ENCODE measurements around the gene C1QL4.
A peak's percentile ranks its signal among the peaks of the same experiment; 100 is the strongest.
"Not testable (repeated sequence)": the region's sequence is repeated elsewhere in the genome, so short reads cannot be mapped to it uniquely, and the experiment has no call there.

C1QL4 gene

DNA sequence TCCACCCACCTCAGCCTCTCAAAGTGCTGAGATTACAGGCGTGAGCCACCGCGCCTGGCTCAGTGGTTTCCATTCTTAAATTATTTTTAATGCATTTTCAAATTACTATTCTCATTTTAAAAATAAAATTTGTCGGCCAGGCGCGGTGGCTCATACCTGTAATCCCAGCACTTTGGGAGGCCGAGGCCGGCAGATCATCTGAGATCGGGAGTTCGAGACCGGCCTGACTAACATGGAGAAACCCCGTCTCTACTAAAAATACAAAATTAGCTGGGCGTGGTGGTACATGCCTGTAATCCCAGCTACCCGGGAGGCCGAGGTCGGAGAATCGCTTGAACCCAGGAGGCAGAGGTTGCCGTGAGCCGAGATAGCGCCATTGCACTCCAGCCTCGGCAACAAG lies 3.2 kb downstream of the C1QL4 start:
- DNase-seq (ENCODE audit: low spot score): not testable (repeated sequence)

DNA sequence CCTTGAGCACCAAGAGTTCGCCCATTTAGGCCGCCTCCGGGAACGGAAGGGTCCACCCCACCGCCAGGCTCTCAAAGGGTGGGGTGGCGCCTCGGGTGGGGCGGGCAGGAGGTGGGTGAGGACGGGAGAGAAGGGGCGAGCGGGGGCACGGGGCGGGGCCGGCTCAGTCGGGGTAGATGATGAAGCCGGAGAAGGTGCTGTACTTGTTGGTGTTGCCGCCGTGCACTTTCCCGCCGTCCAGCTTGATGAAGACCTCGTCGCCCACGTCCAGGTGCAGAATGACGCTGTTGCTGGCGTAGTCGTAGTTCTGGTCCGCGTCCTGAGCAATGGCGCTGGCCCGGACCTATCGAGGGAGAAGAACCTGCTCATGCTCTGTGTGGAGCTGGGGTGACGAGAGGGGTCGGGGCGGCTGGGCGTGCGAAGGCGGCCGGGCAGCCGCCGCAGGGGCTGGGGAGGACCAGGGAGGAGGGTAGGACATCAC lies 4.1 kb downstream of the C1QL4 start:
- DNase-seq (ENCODE audit: low spot score): no peak

DNA sequence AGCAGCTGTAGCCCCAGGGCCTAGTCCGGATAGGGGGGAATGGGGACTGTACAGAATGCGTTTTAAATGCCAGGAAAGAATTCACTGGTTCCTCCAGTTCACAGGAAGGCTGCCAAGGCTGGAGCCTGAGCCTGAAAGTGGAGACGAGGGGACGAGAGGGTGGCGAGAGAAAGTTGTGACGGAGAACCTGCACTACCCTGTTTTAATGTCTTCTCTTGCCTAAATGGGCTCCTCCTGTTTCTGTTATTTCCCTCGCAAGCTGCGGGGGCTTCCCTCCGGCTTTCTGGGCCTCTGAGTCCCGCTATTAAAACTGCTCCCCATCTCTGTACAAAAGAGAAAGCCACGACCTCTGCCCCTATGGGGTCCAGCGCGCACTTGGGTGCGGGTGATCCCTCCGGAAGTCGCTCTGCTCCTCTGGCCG lies 4.5 kb downstream of the C1QL4 start:
- DNase-seq (ENCODE audit: low spot score): no peak

DNA sequence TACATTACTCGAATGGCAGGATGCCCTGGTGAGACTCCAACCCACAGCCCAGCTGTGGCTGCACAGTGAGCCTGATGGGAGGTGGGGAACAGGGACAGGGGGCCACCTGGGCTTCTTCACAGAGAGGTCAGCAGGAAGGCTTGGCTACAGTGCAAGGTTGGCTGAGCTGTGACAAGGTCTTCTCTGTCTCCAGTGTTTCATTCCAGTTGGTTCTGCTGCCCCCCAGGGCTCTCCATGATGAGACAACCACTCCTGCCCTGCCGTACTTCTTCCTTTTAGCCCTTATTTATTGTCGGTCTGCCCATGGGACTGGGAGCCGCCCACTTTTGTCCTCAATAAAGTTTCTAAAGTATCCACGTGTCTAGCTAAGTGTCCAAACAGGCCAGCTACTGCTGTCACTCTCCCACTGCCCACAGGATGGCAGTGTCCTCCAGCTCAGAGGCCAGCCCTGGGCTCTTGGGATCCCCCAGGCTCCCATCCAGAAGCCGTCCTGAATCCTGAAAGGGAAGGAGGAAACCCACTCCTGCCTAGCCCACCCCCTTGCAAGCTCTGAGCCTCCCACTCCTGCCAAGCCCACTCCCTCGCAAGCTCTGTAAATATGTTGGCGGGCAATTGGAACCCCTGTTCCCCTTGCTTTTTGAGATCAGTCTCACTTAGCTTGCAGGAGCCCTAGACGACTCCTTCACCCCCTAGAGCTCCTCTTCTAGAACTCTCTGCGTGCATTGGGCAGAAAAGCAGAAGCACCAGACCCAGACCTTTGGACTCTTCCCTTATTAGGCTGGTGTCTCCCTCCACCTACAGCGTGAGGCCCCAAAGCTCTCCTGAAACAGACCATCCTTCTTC lies 5.4 kb downstream of the C1QL4 start:
- no peak for DNase-seq (ENCODE audit: low spot score)

DNA sequence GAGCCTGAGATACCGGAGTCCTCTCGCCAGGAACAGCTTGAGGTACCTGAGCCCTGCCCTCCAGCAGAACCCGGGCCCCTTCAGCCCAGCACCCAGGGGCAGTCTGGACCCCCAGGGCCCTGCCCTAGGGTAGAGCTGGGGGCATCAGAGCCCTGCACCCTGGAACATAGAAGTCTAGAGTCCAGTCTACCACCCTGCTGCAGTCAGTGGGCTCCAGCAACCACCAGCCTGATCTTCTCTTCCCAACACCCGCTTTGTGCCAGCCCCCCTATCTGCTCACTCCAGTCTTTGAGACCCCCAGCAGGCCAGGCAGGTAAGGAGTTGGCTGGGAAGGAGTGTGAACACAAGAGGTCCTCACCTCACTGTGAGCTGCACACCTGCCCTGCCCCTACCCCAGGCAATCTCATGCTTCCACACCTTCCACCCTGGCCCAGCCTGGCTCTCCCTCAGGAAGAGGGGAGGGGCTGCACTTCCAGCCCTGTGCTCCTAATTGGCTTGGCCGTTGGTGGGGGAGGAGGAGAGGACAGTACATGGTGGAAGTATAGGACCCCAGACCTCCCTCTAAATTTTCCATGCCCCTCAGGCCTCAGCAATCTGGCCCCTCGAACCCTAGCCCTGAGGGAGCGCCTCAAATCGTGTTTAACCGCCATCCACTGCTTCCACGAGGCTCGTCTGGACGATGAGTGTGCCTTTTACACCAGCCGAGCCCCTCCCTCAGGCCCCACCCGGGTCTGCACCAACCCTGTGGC lies 6.2 kb downstream of the C1QL4 start:
- DNase-seq (ENCODE audit: low spot score): no peak

DNA sequence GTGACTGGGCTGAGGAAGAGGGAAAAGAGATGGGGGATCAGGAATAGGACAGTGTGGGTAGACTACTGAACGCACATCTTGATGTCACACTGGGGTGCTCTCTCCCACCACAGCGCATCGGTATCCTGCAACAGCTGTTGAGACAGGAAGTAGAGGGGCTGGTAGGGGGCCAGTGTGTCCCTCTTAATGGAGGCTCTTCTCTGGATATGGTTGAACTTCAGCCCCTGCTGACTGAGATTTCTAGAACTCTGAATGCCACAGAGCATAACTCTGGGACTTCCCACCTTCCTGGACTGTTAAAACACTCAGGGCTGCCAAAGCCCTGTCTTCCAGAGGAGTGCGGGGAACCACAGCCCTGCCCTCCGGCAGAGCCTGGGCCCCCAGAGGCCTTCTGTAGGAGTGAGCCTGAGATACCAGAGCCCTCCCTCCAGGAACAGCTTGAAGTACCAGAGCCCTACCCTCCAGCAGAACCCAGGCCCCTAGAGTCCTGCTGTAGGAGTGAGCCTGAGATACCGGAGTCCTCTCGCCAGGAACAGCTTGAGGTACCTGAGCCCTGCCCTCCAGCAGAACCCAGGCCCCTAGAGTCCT lies 6.9 kb downstream of the C1QL4 start:
- DNase-seq (ENCODE audit: low spot score): no peak

DNA sequence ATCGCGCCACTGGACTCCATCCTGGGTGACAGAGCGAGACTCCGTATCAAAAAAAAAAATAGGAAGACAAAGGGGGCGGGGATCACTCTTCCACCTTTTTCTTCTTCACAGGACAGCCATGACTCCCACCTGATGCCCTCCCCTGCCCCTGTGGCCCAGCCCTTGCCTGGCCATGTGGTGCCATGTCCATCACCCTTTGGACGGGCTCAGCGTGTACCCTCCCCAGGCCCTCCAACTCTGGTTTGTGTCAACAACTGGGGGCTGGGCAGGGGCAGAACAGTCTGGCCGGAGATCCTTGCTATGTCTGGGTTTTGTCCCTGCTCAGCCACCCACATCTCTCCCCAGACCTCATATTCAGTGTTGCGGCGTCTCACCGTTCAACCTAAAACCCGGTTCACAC lies 8.2 kb downstream of the C1QL4 start:
- DNase-seq (ENCODE audit: low spot score): no peak

DNA sequence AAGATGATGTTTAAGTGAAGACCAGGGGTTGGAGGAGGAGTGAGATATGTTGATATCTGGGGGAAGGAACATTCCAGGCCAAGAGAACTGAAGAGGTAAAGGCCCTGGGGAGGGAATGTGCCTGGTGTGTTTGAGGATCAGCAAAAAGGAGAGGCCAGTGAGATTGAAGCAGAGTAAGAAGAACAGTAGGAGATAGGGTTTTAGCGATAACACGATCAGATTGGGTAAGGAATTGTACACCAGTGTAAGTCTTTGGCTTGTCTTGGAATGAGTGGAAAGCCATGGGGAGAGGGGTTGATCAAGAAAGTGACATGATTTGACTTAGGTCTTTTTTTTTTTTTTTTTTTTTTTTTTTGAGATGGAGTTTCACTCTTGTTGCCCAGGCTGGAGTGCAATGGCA lies 9.1 kb downstream of the C1QL4 start:
- DNase-seq (ENCODE audit: low spot score): no peak

DNA sequence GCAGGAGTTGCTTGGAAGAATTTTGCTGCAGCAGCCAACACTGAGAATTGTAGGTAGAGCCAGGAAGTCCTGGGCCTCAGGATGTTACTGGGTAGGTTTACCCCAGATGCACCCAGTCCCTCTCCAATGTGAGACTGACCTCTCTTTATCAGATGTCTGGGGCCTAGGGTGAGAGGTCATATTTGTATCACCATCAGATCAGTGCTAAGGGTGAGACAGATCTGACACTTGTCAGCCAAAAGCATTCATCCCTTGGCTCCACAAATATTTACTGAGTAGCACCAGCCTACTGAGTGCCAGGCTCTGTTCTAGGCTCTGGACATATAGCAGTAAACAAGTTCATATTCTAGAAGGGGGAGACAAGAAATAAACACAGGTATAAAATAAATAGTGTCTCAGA lies 9.6 kb downstream of the C1QL4 start:
- no peak for DNase-seq (ENCODE audit: low spot score)

DNA sequence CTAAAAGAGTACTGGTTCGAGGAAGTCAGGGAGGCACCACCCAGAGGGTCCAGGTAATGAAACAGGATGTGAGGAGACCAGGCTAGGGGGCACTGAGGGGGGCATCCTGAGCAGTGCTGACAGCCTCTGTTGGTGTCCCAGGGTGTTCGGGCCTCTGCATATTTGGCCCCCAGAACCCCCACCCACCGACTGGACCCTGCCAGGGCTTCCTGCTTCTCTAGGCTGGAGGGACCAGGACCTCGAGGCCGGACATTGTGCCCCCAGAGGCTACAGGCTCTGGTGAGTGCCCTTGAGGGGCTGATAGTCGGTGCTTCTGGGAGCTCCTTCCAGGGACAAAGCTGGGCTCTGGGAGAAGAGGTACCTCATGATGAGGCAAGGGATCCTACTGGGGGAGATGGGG lies 11.4 kb downstream of the C1QL4 start:
- DNase-seq (ENCODE audit: low spot score): no peak

DNA sequence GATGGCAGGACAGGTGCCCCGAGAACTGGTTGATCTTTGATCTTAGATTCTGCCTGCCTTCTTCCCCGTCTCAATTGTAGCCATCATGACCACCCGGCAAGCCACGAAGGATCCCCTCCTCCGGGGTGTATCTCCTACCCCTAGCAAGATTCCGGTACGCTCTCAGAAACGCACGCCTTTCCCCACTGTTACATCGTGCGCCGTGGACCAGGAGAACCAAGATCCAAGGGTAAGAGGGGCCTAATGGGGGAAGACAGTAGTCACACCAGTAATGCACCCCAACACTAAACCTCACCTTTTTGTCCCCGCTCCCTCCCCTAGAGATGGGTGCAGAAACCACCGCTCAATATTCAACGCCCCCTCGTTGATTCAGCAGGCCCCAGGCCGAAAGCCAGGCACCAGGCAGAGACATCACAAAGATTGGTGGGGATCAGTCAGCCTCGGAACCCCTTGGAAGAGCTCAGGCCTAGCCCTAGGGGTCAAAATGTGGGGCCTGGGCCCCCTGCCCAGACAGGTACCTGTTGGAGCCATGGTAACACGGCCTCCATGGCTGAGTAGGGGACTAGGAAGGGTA lies 13.4 kb downstream of the C1QL4 start:
- no peak for DNase-seq (ENCODE audit: low spot score)

DNA sequence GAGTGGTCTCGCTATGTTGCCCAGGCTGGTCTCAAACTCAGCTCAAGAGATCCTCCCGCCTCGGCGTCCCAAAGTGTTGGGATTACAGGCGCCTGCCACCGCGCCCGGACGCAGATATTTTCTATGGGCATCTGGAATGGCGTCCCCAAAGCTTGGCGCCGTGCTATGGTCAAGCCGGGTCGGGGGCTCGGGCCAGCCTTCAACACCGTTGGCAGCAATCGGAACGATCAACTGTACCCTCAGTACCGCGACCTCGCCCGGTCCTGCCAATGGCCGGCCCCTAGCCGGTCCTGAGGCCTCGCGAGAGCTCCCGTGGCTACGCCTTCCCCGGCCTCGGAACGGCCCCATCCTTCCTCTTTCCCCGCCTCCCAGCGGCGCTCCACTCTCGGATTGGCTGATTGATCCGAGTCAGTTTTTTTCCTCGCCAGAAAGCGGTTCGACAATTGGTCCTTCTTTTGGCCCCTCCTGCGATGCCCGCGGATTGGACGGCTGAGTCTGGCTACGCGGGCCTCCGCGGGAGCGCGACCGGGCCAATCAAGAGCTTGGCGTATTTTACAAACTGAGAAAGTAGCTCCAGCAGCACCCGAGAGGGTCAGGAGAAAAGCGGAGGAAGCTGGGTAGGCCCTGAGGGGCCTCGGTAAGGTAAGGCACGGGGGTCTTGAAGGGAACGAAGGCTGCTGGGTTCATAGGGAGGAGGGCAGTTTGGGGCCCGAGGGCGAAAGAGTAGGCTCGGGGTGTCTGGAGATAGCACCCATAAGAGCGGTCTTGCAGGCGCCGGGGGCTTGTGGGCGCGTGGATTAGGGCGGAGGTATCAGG lies 14.1 kb downstream of the C1QL4 start, which contains the start of gene TROAP:
Gene TROAP (plus strand): TSS at position 548 of the 816 bp plus-strand sequence. CDS start 354 bp downstream, outside the sequence.
- DNase-seq (ENCODE audit: low spot score): peak; percentile 99

DNA sequence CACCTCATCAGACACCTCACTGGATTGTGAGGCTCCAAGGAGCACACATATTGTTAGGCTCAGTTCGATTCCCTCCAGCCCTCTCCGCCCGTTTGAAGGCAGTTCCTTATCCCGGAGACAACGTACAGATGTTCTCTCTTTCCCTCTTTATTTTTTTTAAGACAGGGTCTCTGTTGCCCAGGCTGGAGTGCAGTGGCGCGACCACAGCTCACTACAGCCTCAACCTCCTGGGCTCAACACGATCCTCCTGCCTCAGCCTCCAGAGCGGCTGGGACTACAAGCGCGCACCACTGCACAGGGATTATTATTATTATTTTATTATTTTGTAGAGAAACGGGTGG lies 14.7 kb downstream of the C1QL4 start:
- DNase-seq (ENCODE audit: low spot score): no peak

DNA sequence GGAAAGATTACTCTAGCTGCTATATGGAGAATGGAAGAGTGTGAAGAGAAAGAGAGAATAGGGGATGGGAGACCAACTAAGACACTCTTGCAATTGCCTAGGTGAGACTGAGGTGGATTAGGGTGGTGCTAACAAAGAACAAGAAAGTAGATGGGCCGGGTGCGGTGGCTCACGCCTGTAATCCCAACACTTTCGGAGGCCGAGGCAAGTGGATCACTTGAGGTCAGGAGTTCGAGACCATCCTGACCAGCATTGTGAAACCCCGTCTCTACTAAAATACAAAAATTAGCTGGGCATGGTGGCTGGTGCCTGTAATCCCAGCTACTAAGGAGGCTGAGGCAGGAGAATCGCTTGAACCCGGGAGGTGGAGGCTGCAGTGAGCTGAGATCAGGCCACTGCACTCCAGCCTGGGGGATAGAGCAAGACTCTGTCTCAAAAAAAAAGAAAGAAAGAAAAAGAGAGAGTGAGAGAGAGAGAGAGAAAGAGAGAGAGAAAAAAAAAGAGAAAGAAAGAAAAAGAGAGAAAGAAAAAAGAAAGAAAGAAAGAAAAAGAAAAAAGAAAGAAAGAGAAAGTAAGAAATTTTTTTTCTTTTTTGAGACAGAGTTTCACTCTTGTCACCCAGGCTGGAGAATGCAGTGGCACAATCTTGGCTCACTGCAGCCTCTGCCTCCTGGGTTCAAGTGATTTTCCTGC lies 16.4 kb downstream of the C1QL4 start:
- DNase-seq (ENCODE audit: low spot score): not testable (repeated sequence)

DNA sequence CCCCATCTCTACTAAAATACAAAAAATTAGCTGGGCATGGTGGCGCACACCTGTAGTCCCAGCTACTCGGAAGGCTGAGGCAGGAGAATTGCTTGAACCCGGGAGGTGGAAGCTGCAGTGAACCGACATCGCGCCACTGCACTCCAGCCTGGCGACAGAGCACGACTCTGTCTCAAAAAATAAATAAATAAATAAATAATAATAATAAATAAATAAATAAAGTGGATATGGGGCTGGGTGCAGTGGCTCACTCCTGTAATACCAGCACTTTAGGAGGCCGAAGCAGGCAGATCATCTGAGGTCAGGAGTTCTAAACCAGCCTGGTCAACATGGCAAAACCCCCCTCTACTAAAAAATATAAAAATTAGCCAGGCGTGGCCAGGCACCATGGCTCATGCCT lies 19.9 kb downstream of the C1QL4 start:
- DNase-seq (ENCODE audit: low spot score): not testable (repeated sequence)

DNA sequence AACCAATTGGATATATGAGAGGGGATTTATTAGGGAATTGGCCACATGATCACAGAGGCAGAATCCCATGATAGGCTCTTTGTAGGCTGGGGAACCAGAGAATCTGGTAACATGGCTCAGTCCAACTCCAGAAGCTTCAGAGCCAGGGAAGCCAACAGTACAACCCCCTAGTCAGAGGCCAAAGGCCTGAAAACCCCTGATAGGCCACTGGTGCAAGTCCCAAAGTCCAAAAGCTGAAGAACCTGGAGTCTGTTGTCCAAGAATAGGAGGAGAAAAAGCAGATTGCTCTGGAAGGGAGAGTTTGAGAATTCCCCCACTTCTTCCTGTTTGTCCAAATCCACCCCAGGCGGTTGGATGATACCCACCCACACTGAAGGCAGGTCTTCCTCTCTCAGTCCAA lies 22.2 kb downstream of the C1QL4 start:
- DNase-seq (ENCODE audit: low spot score): no peak

DNA sequence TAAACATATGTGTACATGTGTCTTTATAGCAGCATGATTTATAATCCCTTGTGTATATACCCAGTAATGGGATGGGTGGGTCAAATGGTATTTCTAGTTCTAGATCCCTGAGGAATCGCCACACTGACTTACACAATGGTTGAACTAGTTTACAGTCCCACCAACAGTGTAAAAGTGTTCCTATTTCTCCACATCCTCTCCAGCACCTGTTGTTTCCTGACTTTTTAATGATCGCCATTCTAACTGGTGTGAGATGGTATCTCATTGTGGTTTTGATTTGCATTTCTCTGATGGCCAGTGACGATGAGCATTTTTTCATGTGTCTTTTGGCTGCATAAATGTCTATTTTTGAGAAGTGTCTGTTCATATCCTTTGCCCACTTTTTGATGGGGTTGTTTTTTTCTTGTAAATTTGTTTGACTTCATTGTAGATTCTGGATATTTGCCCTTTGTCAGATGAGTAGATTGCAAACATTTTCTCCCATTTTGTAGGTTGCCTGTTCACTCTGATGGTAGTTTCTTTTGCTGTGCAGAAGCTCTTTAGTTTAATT lies 26.5 kb downstream of the C1QL4 start:
- not testable (repeated sequence) for DNase-seq (ENCODE audit: low spot score)

DNA sequence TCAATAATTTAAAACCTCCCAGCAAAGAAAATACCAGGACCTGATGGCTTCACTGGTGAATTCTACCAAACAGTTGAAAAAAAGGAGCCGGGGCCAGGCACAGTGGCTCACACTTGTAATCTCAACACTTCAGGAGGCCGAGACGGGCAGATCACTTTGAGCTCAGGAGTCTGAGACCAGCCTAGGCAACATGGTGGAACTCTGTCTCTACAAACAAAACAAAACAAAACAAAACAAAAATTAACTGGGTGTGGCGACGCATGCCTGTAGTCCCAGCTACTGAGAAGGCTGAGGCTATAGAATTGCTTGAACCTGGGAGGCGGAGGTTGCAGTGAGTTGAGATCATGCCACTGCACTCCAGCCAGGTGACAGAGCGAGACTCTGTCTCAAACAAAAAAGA lies 27.6 kb downstream of the C1QL4 start:
- no peak for DNase-seq (ENCODE audit: low spot score)

DNA sequence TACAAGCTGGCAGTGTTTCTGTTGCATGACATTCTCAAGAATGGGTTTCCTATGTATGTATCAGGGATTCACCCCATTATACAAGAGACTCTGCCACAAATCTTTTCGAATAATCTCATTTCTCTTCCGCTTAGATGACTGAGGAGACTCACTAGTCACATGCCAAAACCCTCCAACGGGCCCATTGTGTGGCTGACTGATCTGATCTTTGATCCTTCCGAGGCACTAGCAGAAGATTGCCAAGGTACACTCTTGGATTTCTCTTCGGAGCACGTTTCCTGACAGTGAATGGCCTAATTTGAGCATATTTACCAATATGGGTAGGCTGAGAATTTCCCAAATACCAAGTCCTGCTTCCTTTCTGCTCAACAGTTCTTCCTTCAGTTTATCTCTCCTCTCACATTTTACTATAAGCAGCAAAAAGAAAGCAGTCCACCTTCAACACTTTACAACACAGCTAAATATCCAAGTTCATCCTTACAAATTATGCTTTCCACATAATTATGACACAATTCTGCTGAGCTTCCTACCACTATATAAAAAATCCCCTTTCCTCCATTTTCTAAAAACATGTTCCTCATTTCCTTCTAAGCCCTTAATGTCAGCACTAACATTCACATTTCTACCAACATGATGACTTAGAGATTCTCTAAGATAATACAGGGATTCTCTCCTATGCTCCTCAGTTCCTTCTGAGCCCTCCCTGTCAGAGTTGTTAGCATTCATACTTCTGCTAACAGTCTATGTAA lies 31.1 kb downstream of the C1QL4 start:
- DNase-seq (ENCODE audit: low spot score): no peak

DNA sequence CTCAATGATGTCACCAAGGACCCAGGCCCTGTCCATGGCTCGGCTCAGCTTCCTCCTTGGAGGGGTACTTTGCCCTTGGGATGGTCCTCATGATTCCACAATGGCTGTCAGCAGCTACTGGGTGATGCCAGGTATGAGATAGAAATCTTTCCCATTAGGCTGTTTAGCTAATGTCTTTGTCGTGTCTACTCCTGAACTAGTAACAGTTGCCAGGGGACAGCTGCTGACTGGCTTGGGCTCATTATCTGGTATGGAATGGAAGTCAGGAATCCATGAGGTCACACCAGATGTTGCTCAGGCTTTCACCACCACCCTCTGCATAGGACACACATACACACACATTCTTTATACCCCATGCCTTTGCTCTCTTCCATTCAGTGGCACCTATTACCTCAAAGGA lies 32.8 kb downstream of the C1QL4 start:
- no peak for DNase-seq (ENCODE audit: low spot score)

All from hematopoietic multipotent progenitor cell treated with erythropoietin and hydrocortisone succinate and interleukin-3 and kit ligand, for 15 days (in vitro differentiated cells).